ENCODE data around the gene IL12A. TPM values are rescaled to one million over a fixed set of nuclear protein-coding genes. Genes with fewer than 3 reads are reported as not detected.

The IL12A gene
- total and polyA plus RNA-seq, 2 of the 8 experiments (the other 6 are each of a cell fraction or from before 2014, with no cell fraction given): 0.41 to 0.92 TPM

DNA sequence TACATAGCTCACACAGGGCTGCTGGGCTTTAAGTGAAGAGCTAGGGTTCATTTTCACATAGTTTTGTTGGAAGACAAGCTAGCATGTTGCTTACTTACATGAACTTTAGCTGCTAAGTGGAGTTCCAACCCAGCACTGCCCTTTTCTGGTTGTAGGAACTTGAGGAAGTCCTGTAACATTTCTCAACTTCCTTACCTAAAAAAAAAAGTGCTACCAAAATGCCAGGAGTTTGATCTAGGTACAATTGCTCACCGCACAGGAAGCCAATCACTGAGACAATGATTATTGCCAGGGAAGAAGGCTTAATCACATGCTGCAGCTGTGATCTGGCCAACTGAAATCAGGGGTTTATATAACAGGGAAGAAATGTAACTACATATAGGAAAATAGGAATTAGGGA, 52.8 kb downstream of the IL12A start (continued):
- TF ChIP-seq YY1 (IDR thresholded peaks at IDR 0.05; ENCODE audit: low read depth, low read length) (no peak), CBX5 (IDR thresholded peaks at IDR 0.05; ENCODE audit: low read depth, low read length) (no peak)
- TF ChIP-seq, protein P1, sequence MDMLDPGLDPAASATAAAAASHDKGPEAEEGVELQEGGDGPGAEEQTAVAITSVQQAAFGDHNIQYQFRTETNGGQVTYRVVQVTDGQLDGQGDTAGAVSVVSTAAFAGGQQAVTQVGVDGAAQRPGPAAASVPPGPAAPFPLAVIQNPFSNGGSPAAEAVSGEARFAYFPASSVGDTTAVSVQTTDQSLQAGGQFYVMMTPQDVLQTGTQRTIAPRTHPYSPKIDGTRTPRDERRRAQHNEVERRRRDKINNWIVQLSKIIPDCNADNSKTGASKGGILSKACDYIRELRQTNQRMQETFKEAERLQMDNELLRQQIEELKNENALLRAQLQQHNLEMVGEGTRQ (IDR thresholded peaks at IDR 0.05; ENCODE audit: low read length): no peak
